CD8-positive, alpha-beta memory T cell (primary cell): Measurements from ENCODE around the gene ANKK1. TPM values are rescaled to one million over a fixed set of nuclear protein-coding genes. Genes with fewer than 3 reads are reported as not detected.

Experiments used
- CTCF ChIA-PET: fragments of 350-600 bp; sonication (Branson Sonifier 250); formaldehyde crosslinking; loops from one replicate; lab custom pipeline; 2021; ENCODE audit warnings: antibody characterized with exemption; lab: Charles Lee
- POLR2A ChIA-PET: fragments of 350-600 bp; sonication (Branson Sonifier 250); formaldehyde crosslinking; loops from one replicate; lab custom pipeline; 2021; ENCODE audit warnings: antibody characterized with exemption; lab: Charles Lee
- DNase-seq, 5 donors: peaks; one replicate each; pipeline versions ENCODE4 v3.0.0 to v3.0.0-alpha.2; 2020 to 2022; ENCODE audit warnings: mixed read lengths in 1 of 5
- H3K27ac ChIP-seq: one replicate; pipeline ENCODE4 v1.7.0; 2013; ENCODE audit warnings: low read depth, mild to moderate bottlenecking, low read length, moderate library complexity
- H3K27me3 ChIP-seq: 2 replicates; pipeline ENCODE4 v1.7.0; 2013; ENCODE audit warnings: low read length, mild to moderate bottlenecking; ENCODE audit not compliant: insufficient read depth, poor library complexity, severe bottlenecking
- H3K36me3 ChIP-seq: 2 replicates; pipeline ENCODE4 v1.7.0; 2013; ENCODE audit warnings: mild to moderate bottlenecking, low read length, moderate library complexity; ENCODE audit not compliant: insufficient read depth
- H3K4me1 ChIP-seq: 2 replicates; pipeline ENCODE4 v1.7.0; 2013; ENCODE audit warnings: mild to moderate bottlenecking, low read length, moderate library complexity; ENCODE audit not compliant: insufficient read depth
- H3K4me3 ChIP-seq: 2 replicates; pipeline ENCODE4 v1.7.0; 2013; ENCODE audit warnings: mild to moderate bottlenecking, low read length
- H3K9me3 ChIP-seq: 2 replicates; pipeline ENCODE4 v1.7.0; 2013; ENCODE audit warnings: mild to moderate bottlenecking, low read length
- H3K27ac Mint-ChIP-seq, 8 donors: one replicate each; pipeline ENCODE4 v1.8.0; 2020 to 2021; ENCODE audit warnings: mixed read lengths in 8 of 8, mild to moderate bottlenecking in 6 of 8, inconsistent platforms in 3 of 8, moderate library complexity in 3 of 8
- H3K27me3 Mint-ChIP-seq, 2 donors: one replicate each; pipeline ENCODE4 v1.8.0; 2020 to 2021; ENCODE audit warnings: mixed read lengths in 2 of 2, mild to moderate bottlenecking in 1 of 2, moderate library complexity in 1 of 2
- H3K36me3 Mint-ChIP-seq, 3 donors: one replicate each; pipeline ENCODE4 v1.8.0; 2020 to 2021; ENCODE audit warnings: mixed read lengths in 3 of 3, inconsistent platforms in 1 of 3, mild to moderate bottlenecking in 1 of 3
- H3K4me1 Mint-ChIP-seq, 3 donors: one replicate each; pipeline ENCODE4 v1.8.0; 2020 to 2021; ENCODE audit warnings: mixed read lengths in 3 of 3, inconsistent platforms in 1 of 3, mild to moderate bottlenecking in 1 of 3
- H3K4me3 Mint-ChIP-seq, 7 donors: one replicate each; pipeline ENCODE4 v1.8.0; 2020 to 2021; ENCODE audit warnings: mixed read lengths in 7 of 7, mild to moderate bottlenecking in 6 of 7, moderate library complexity in 4 of 7, inconsistent platforms in 2 of 7
- H3K9me3 Mint-ChIP-seq, 5 donors: one replicate each; pipeline ENCODE4 v1.8.0; 2020 to 2022; ENCODE audit warnings: mixed read lengths in 5 of 5, mild to moderate bottlenecking in 3 of 5, moderate library complexity in 2 of 5, inconsistent platforms in 1 of 5
- polyA plus RNA-seq: library from polyadenylated mRNA; unstranded; fragments of 300-500 nt; fragmentation: Illumina TruSeq; gene quantifications from one replicate; pipeline ENCODE4 v1.2.3, GENCODE V29; 2021
- total RNA-seq, 2 experiments: library from RNA; stranded (reverse); gene quantifications; one replicate each; pipeline ENCODE4 v1.2.3, GENCODE V29; 2021

Gene ANKK1
- total and polyA plus RNA-seq, 3 experiments from 2014 or later, result 0.08 to 0.57 (median 0.42) TPM

DNA sequence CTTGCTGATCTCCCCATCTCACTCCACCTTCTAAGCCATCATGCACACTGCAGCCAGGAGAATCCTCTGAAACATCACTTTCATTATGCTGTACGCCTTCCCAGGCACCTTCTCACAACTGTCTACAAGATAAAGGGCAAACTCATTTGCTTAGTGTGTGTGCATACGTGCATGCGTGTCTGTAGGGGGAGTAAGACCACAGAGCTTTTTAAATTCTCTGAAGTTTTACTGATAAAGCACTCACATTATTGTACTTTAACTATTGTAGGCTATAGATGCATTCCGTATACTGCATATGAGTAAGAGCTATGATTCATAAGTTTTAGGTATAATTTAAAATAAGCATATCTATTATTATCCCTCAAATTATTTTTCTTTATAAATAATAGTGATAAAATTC lies 15.3 kb upstream of the ANKK1 start:
- ChIA-PET CTCF (interaction anchor here (0.7 kb wide), 1 partner anchor 12 kb away, joined by 3 read pairs; no protein-coding TSS in a partner anchor), POLR2A (no interaction called here)
- peaks cover 0 to 1% of the 10 kb centered on the region in 2 donors for H3K27me3 Mint-ChIP-seq
- H3K36me3 Mint-ChIP-seq, result peaks cover 0 to 63% (median 13%) of the 10 kb centered on the region in 3 donors
- H3K4me3 ChIP-seq, result no peak overlapping the region
- H3K9me3 Mint-ChIP-seq, result no peaks in the 10 kb centered on the region
- H3K36me3 ChIP-seq, result peaks cover 13% of the 10 kb centered on the region
- H3K27me3 ChIP-seq, result no peaks in the 10 kb centered on the region
- DNase-seq, result no peak
- no peaks in the 10 kb centered on the region for H3K4me1 Mint-ChIP-seq
- H3K4me1 ChIP-seq, result no peaks in the 10 kb centered on the region
- H3K27ac ChIP-seq, result no peak overlapping the region
- no peaks in the 10 kb centered on the region for H3K9me3 ChIP-seq
- H3K27ac Mint-ChIP-seq, result peak overlapping the region in 3 of 8 donors; percentile 12 to 41 (median 37)
- H3K4me3 Mint-ChIP-seq, result no peak overlapping the region

DNA sequence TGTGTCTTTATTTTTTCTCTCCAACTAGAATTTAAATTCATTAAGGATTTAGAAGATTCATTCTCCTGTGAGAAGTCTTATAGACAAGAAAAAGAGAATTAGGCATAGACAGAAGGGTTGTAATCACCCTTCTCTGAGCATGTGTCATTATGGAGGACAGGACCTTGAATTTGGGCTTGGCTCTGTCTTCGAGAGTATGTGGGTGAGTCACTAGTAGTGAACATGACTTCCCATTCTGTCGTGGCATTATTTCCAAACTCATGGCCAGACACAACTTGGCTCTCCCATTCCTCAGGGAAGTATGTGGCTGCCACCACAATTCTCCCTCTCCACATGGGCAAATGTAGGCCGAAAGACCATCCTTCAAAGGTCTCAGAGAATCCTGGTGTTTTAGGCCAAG lies 14.3 kb upstream of the ANKK1 start:
- peaks cover 5 to 54% (median 13%) of the 10 kb centered on the region in 3 donors for H3K36me3 Mint-ChIP-seq
- H3K4me1 Mint-ChIP-seq, result no peaks in the 10 kb centered on the region
- ChIA-PET POLR2A (no interaction called here), CTCF (no interaction called here)
- no peaks in the 10 kb centered on the region for H3K27me3 ChIP-seq
- H3K4me3 Mint-ChIP-seq, result no peak overlapping the region
- H3K27ac Mint-ChIP-seq, result peak overlapping the region in 1 of 8 donors; percentile 7
- H3K4me1 ChIP-seq, result no peaks in the 10 kb centered on the region
- H3K27me3 Mint-ChIP-seq, result peaks cover 0 to 1% of the 10 kb centered on the region in 2 donors
- no peaks in the 10 kb centered on the region for H3K9me3 ChIP-seq
- H3K27ac ChIP-seq, result no peak overlapping the region
- peaks cover 5% of the 10 kb centered on the region for H3K36me3 ChIP-seq
- no peak overlapping the region for H3K4me3 ChIP-seq
- DNase-seq, result no peak
- H3K9me3 Mint-ChIP-seq, result no peaks in the 10 kb centered on the region

DNA sequence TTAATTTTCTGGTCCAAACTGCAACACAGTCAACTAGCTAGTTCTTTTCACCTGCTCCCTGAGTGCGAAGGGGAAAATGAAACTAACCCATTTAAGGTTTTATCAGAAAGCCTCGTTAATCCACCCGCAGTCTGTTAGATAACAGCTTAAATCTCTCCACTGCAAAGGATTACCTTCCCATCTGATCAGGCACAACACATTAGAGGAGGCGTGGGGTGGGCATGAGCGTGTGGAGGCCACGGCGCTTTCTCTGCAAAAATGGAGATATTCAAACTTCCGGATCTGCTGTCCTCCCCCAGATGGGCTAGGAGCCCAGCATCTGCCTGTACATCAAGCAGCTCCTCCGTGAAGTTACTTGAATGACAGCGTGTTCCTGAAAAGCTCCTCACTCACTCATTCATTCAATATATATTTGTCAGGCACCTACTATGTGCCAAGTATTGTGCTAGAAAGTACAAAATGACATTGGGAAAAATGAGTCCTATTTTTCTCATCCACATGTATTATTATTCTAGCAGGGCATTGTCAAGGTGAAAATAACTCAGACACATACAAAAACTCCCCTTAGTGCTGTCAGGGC lies 13.5 kb upstream of the ANKK1 start:
- Histone ChIP-seq H3K4me1 (no peaks in the 10 kb centered on the region), H3K9me3 (no peaks in the 10 kb centered on the region), H3K27ac (no peak overlapping the region), H3K4me3 (no peak overlapping the region), H3K36me3 (no peaks in the 10 kb centered on the region), H3K27me3 (no peaks in the 10 kb centered on the region)
- no peaks in the 10 kb centered on the region for H3K4me1 Mint-ChIP-seq
- H3K36me3 Mint-ChIP-seq, result peaks cover 10 to 51% (median 10%) of the 10 kb centered on the region in 3 donors
- CTCF ChIA-PET, result interaction anchor here (1.1 kb wide), 1 partner anchor 159 kb away, joined by 3 read pairs; no protein-coding TSS in a partner anchor
- no peak overlapping the region for H3K4me3 Mint-ChIP-seq
- peaks cover 0 to 1% of the 10 kb centered on the region in 2 donors for H3K27me3 Mint-ChIP-seq
- no peaks in the 10 kb centered on the region for H3K9me3 Mint-ChIP-seq
- DNase-seq, result no peak
- H3K27ac Mint-ChIP-seq, result peak overlapping the region in 1 of 8 donors; percentile 17
- POLR2A ChIA-PET, result no interaction called here

DNA sequence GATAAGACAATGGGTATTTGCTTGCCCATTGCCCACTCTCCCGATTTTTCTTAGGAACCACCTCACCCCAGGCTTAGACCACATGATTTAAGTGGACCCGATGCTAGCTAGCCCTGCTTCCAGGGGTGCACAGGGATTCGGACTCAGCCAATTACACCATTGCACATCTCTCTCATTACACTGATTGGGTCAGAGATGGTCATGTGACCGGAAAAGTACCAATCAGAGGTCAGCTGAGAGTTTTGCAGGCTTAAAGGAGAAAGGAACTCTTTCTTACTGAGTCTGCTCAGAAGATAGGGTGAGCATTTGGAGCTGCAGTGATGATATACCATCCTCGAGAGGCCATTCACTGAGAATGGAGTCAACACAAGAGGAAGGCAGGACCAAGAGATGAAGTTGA lies 12.2 kb upstream of the ANKK1 start:
- H3K27ac Mint-ChIP-seq, result no peak overlapping the region
- no peak for DNase-seq
- Histone ChIP-seq H3K27ac (no peak overlapping the region), H3K4me3 (no peak overlapping the region), H3K36me3 (no peaks in the 10 kb centered on the region), H3K4me1 (no peaks in the 10 kb centered on the region), H3K9me3 (no peaks in the 10 kb centered on the region), H3K27me3 (no peaks in the 10 kb centered on the region)
- no peaks in the 10 kb centered on the region for H3K9me3 Mint-ChIP-seq
- ChIA-PET POLR2A (no interaction called here), CTCF (no interaction called here)
- no peaks in the 10 kb centered on the region for H3K4me1 Mint-ChIP-seq
- H3K4me3 Mint-ChIP-seq, result no peak overlapping the region
- H3K36me3 Mint-ChIP-seq, result peaks cover 16 to 51% (median 22%) of the 10 kb centered on the region in 3 donors
- peaks cover 0 to 1% of the 10 kb centered on the region in 2 donors for H3K27me3 Mint-ChIP-seq

DNA sequence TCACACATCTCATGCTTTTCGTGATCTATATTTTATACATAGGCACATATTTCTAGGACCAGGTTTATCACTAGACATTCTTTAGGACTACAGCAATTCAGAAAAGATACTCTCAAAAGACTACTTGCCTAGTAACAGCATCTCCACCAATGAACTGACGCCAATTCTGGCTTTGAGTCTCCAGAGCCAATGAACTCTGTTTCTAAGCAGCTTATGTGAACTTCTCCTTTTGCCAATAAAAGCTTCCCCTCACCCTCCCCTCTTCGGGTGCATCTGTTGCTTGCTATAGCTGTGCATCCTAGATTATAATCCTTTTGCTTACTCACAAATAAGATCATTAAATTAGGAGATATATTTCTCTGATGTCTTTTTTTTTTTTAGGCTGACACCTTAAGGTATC lies 11.4 kb upstream of the ANKK1 start:
- Histone ChIP-seq H3K27ac (no peak overlapping the region), H3K4me3 (no peak overlapping the region), H3K4me1 (no peaks in the 10 kb centered on the region), H3K36me3 (no peaks in the 10 kb centered on the region), H3K9me3 (no peaks in the 10 kb centered on the region), H3K27me3 (no peaks in the 10 kb centered on the region)
- no peak for DNase-seq
- Mint-ChIP-seq H3K27ac (no peak overlapping the region), H3K4me3 (no peak overlapping the region), H3K36me3 (peaks cover 18 to 50% (median 24%) of the 10 kb centered on the region in 3 donors), H3K27me3 (peaks cover 0 to 1% of the 10 kb centered on the region in 2 donors), H3K9me3 (no peaks in the 10 kb centered on the region), H3K4me1 (no peaks in the 10 kb centered on the region)
- POLR2A ChIA-PET, result no interaction called here
- CTCF ChIA-PET, result no interaction called here

DNA sequence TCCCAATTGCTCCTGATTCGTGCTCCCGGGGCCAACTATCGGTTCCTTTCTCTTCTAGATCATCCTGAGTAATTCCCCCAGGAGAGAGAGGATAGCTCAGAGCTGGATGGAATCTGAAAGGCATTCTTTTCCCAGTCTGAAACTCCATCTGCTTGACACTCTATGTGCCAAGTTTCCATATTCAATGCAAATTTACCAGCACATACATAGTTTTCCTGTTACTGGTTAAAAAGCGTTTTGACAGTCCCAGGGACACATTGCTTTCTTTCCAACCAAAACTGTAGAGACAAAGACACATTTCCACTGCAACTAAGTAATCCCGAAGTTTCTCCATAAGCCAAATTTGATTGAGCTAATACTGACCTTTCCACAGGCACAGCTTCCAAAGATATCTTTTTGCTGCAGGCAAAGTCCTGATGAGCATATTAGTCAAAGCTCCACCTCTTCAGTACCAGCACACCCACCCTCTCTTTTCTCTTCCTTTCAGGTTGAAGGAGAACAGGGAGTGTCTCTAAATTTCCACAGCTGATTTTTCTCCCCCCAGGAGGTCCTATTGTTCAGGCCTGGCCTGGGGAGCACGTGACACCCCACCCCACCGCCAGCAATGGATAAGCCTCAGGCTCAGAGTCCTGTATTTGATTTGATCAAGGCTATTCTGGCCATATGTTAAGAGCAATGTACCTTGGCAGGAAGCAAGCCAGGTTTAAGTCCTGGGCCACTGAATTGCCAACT lies 9.7 kb upstream of the ANKK1 start:
- H3K36me3 ChIP-seq, result no peaks in the 10 kb centered on the region
- DNase-seq, result no peak
- no peak overlapping the region for H3K27ac ChIP-seq
- ChIA-PET POLR2A (no interaction called here), CTCF (interaction anchor here (0.8 kb wide), 1 partner anchor 16 kb away, joined by 3 read pairs; no protein-coding TSS in a partner anchor)
- H3K4me3 ChIP-seq, result no peak overlapping the region
- H3K9me3 ChIP-seq, result no peaks in the 10 kb centered on the region
- peaks cover 0 to 1% of the 10 kb centered on the region in 2 donors for H3K27me3 Mint-ChIP-seq
- H3K9me3 Mint-ChIP-seq, result no peaks in the 10 kb centered on the region
- no peaks in the 10 kb centered on the region for H3K4me1 ChIP-seq
- H3K27ac Mint-ChIP-seq, result no peak overlapping the region
- H3K27me3 ChIP-seq, result no peaks in the 10 kb centered on the region
- peaks cover 18 to 44% (median 24%) of the 10 kb centered on the region in 3 donors for H3K36me3 Mint-ChIP-seq
- H3K4me3 Mint-ChIP-seq, result no peak overlapping the region
- no peaks in the 10 kb centered on the region for H3K4me1 Mint-ChIP-seq

DNA sequence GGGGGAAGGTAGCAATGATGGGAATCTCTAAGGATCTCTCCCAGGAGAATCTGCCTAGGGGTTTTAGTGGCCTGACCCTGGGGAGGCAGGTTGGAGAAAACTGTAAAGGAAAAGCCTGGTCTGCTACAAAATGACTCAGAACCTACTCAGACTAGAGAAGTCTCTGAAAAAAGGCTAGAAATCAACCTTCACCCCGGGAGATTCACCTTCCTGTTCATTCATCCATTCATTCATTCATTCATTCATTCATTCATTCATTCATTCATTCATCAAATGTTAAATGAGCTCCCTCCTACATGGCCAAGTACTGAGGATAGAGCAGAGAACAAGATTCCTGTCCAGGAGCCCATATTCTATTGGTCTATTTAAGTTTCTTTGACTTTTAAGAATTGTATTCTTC lies 8.9 kb upstream of the ANKK1 start:
- DNase-seq, result no peak
- Mint-ChIP-seq H3K36me3 (peaks cover 14 to 42% (median 24%) of the 10 kb centered on the region in 3 donors), H3K27ac (no peak overlapping the region), H3K27me3 (peaks cover 0 to 1% of the 10 kb centered on the region in 2 donors), H3K4me1 (no peaks in the 10 kb centered on the region), H3K9me3 (no peaks in the 10 kb centered on the region), H3K4me3 (no peak overlapping the region)
- POLR2A ChIA-PET, result no interaction called here
- Histone ChIP-seq H3K4me3 (no peak overlapping the region), H3K4me1 (no peaks in the 10 kb centered on the region), H3K9me3 (no peaks in the 10 kb centered on the region), H3K36me3 (no peaks in the 10 kb centered on the region), H3K27ac (no peak overlapping the region), H3K27me3 (no peaks in the 10 kb centered on the region)
- CTCF ChIA-PET, result no interaction called here

DNA sequence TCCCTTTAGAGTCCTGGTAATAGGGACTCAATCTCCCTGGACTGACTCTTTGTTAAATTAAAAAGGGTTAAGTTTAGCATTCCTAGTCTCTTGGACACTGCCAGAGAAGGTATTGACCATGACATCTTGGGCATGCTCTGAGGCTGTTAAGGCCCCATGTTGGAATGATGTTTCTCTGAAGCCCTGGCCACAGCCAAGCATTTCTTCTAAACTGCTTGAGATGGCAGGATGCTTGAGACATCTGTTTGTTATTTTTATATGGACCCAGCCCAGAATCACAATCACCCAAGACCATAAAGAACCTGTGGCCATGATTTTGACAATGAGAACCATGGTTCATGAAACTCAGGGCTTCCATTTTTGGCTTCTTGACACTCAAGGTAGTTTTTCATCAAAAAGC lies 5.5 kb upstream of the ANKK1 start:
- Histone ChIP-seq H3K4me1 (no peaks in the 10 kb centered on the region), H3K4me3 (no peak overlapping the region), H3K27me3 (no peaks in the 10 kb centered on the region), H3K27ac (no peak overlapping the region), H3K9me3 (no peaks in the 10 kb centered on the region), H3K36me3 (no peaks in the 10 kb centered on the region)
- CTCF ChIA-PET, result no interaction called here
- H3K27ac Mint-ChIP-seq, result no peak overlapping the region
- POLR2A ChIA-PET, result no interaction called here
- no peaks in the 10 kb centered on the region for H3K27me3 Mint-ChIP-seq
- no peak overlapping the region for H3K4me3 Mint-ChIP-seq
- no peaks in the 10 kb centered on the region for H3K9me3 Mint-ChIP-seq
- no peaks in the 10 kb centered on the region for H3K4me1 Mint-ChIP-seq
- H3K36me3 Mint-ChIP-seq, result peaks cover 8 to 42% (median 24%) of the 10 kb centered on the region in 3 donors
- DNase-seq, result no peak
